ENCODE measurements around the gene GLIS1. TPM values are rescaled to one million over a fixed set of nuclear protein-coding genes. Genes with fewer than 3 reads are reported as not detected.

The GLIS1 gene
- total and polyA plus RNA-seq, 4 donors: 0.19 to 1.8 (median 0.65) TPM

DNA sequence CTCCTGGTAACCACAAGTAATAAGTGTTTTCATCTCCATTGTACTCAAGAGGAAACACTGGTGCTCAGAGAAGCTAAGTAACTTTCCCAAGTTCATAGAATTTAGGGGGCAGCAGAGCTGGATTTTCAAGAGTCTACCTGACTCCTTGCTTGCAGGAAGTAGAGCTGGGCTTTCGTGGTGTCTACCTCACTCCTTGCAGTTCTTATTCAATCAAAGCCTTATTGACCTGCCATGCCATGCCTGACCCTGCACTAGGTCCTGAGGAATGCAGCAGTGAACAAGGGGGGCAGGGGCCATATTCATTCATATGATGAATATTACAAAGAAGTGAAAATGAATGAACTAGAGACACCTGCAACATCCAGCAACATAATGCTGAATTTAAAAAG lies 93.3 kb downstream of the GLIS1 start:
- Histone ChIP-seq H3K27ac (ENCODE audit: low read depth in 1 of 2, low read length in 2 of 2) (no peak overlapping the region), H3K4me3 (ENCODE audit: low read length in 2 of 2) (no peak overlapping the region), H3K36me3 (ENCODE audit: control insufficient read depth in 1 of 2, insufficient read depth in 2 of 2, low read length in 1 of 2) (no peaks in the 10 kb centered on the region), H3K4me1 (ENCODE audit: control insufficient read depth in 1 of 2, insufficient read depth in 2 of 2, low read length in 2 of 2) (no peaks in the 10 kb centered on the region), H3K9me3 (ENCODE audit: control insufficient read depth, low read length) (no peaks in the 10 kb centered on the region), H3K27me3 (ENCODE audit: control insufficient read depth in 1 of 2, insufficient read depth in 2 of 2, low read length in 1 of 2) (no peaks in the 10 kb centered on the region)
- 96 to 97% methylated on average over 1 of the region's 1 CpG for WGBS, 2 donors
- ATAC-seq (ENCODE audit: low FRiP score) (no peak), DNase-seq (peak in 1 of 2 donors; percentile 30)
- intact Hi-C loops (cut with DNase I): no loop called here

DNA sequence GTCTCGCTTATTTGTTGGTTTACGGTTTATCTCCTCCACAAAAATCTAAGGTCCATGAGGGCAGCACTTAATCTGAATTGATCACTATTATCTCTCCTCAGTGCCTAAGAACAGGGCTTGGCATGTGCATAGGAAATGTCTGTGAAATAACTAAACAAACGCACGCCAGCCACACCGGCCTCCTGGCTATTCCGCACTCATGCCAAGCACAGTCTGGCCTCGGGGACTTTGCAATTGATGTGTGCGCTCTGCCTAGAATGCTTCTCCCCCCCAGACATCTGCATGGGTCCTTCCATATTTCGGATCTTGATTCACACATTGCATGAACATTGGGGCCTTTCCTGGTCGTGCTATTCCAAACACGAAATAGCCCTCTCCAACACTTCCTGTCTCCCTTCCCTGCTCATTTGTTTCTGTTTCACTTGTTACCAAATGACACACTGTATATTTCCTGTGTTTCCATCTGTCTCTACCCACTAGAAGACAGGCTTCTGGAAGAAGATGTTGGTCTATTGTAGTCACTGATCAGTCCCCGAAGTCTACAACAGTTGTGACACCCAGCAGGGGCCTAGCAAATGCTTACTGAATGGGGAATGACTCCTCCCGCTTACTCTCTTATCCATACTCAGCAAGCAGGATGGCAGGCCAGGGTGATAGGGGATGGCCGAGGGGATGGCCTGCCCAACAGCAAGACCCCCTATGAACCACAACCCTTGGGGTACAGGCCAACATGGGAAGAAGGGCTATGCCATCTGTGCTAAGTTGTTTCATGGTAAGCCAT lies 93.9 kb downstream of the GLIS1 start:
- Histone ChIP-seq H3K9me3 (ENCODE audit: control insufficient read depth, low read length) (no peaks in the 10 kb centered on the region), H3K4me3 (ENCODE audit: low read length in 2 of 2) (no peak overlapping the region), H3K27me3 (ENCODE audit: control insufficient read depth in 1 of 2, insufficient read depth in 2 of 2, low read length in 1 of 2) (no peaks in the 10 kb centered on the region), H3K27ac (ENCODE audit: low read depth in 1 of 2, low read length in 2 of 2) (no peak overlapping the region), H3K4me1 (ENCODE audit: control insufficient read depth in 1 of 2, insufficient read depth in 2 of 2, low read length in 2 of 2) (no peaks in the 10 kb centered on the region), H3K36me3 (ENCODE audit: control insufficient read depth in 1 of 2, insufficient read depth in 2 of 2, low read length in 1 of 2) (no peaks in the 10 kb centered on the region)
- peak; percentile 20 to 22 for DNase-seq
- intact Hi-C loops (cut with DNase I): no loop called here
- 83% methylated on average over 14 of the region's 14 CpGs for WGBS, 2 donors
- ATAC-seq (ENCODE audit: low FRiP score): no peak

DNA sequence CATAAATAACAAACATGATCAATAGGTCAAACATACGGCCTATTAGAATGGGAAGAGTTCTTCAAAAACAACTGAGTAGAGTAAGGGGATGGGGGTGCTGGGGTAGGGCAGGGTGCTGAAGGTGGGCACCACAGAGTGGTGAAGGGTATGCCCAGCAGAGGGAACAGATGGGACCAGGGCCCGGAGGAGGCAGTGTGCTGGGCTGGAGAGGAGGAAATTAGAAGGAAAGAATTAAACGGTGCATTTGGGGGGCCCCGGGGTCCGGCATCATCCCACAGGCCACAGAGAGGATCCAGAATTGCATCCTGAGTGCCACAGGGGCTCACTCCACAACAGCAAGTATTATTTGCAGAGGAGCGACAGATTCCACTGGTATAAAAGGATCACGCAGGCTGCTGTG lies 94.5 kb downstream of the GLIS1 start:
- Histone ChIP-seq H3K4me1 (ENCODE audit: control insufficient read depth in 1 of 2, insufficient read depth in 2 of 2, low read length in 2 of 2) (no peaks in the 10 kb centered on the region), H3K36me3 (ENCODE audit: control insufficient read depth in 1 of 2, insufficient read depth in 2 of 2, low read length in 1 of 2) (no peaks in the 10 kb centered on the region), H3K4me3 (ENCODE audit: low read length in 2 of 2) (no peak overlapping the region), H3K27me3 (ENCODE audit: control insufficient read depth in 1 of 2, insufficient read depth in 2 of 2, low read length in 1 of 2) (no peaks in the 10 kb centered on the region), H3K27ac (ENCODE audit: low read depth in 1 of 2, low read length in 2 of 2) (no peak overlapping the region), H3K9me3 (ENCODE audit: control insufficient read depth, low read length) (no peaks in the 10 kb centered on the region)
- intact Hi-C loops (cut with DNase I): no loop called here
- no peak for ATAC-seq (ENCODE audit: low FRiP score)
- DNase-seq: peak in 1 of 2 donors; percentile 53
- WGBS, 2 donors: 80 to 86% methylated on average over 7 of the region's 7 CpGs

DNA sequence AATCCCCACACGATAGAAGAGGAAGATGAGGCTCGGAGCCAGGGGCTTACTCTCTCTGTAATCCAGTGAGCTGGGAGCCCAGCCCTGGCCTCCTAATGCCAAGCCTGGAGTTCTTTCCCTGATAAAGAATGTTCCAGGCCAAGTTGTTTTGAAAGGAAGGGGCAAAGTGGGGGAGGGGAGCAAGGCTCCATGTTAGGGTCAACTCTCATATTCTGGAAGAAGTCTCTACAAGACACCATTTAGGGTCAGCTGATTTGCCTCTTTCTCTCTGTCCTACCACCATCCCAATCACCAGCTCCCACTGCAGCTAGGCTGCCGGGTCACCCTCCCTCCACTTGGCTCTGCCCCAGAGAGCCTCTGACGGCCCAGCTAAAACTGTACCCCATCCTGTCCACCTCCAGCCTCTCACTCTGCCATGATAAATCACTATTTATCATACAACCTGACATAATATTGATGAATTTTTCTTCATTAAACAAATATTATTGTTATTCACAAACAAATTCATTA lies 95.0 kb downstream of the GLIS1 start:
- H3K27me3 ChIP-seq (ENCODE audit: control insufficient read depth in 1 of 2, insufficient read depth in 2 of 2, low read length in 1 of 2): no peaks in the 10 kb centered on the region
- WGBS, 2 donors: 48 to 54% methylated on average over 4 of the region's 4 CpGs
- no peak overlapping the region for H3K27ac ChIP-seq (ENCODE audit: low read depth in 1 of 2, low read length in 2 of 2)
- ATAC-seq (ENCODE audit: low FRiP score) (no peak), DNase-seq (peak in 1 of 2 donors; percentile 8)
- H3K36me3 ChIP-seq (ENCODE audit: control insufficient read depth in 1 of 2, insufficient read depth in 2 of 2, low read length in 1 of 2): no peaks in the 10 kb centered on the region
- intact Hi-C loops (cut with DNase I): no loop called here
- H3K4me1 ChIP-seq (ENCODE audit: control insufficient read depth in 1 of 2, insufficient read depth in 2 of 2, low read length in 2 of 2): no peaks in the 10 kb centered on the region
- H3K9me3 ChIP-seq (ENCODE audit: control insufficient read depth, low read length): no peaks in the 10 kb centered on the region
- no peak overlapping the region for H3K4me3 ChIP-seq (ENCODE audit: low read length in 2 of 2)

DNA sequence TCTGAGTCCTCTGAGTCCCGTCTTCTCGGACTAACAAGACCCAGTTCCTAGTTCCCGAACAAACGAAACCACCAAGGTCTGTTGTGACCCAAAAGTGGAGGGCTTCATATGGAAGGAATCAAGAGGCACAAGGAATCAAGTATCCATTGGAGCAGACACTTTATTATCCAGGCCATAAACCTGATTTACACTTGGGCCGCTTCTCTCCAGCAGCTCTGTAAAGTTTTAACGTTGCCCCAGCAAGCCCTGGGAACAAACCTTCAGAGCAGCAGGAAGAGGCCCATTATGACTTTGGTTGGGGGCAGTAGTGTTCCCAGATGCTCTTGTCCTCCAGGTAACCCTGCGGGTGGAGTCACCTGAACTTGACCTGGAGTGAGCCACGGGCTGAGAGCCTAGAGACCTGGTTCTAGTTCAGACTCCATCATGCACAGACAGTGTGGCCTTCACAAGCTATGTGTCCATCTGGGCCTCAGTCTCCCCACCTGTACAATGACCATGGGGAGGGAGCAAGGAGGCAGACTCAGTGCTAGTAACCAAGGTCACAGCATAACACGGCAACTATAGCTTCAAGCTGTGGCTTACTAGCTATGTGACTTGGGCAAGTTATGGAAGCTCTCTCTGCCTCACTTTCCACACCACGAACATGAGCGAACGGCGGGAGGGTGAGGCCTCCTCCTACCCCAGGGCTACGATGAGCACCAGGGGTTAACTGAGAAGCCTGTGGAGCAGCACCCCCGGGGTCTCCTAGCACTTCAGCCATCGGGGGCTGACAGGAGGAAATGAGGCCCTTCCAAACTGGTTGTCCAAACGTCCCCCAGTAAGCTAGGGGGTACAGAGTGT lies 95.7 kb downstream of the GLIS1 start:
- peak; percentile 17 to 56 for DNase-seq
- Histone ChIP-seq H3K4me1 (ENCODE audit: control insufficient read depth in 1 of 2, insufficient read depth in 2 of 2, low read length in 2 of 2) (no peaks in the 10 kb centered on the region), H3K9me3 (ENCODE audit: control insufficient read depth, low read length) (no peaks in the 10 kb centered on the region), H3K27me3 (ENCODE audit: control insufficient read depth in 1 of 2, insufficient read depth in 2 of 2, low read length in 1 of 2) (no peaks in the 10 kb centered on the region), H3K36me3 (ENCODE audit: control insufficient read depth in 1 of 2, insufficient read depth in 2 of 2, low read length in 1 of 2) (no peaks in the 10 kb centered on the region), H3K4me3 (ENCODE audit: low read length in 2 of 2) (no peak overlapping the region), H3K27ac (ENCODE audit: low read depth in 1 of 2, low read length in 2 of 2) (no peak overlapping the region)
- ATAC-seq (ENCODE audit: low FRiP score): no peak
- 79 to 82% methylated on average over 17 of the region's 17 CpGs for WGBS, 2 donors
- intact Hi-C loops (cut with DNase I): no loop called here

DNA sequence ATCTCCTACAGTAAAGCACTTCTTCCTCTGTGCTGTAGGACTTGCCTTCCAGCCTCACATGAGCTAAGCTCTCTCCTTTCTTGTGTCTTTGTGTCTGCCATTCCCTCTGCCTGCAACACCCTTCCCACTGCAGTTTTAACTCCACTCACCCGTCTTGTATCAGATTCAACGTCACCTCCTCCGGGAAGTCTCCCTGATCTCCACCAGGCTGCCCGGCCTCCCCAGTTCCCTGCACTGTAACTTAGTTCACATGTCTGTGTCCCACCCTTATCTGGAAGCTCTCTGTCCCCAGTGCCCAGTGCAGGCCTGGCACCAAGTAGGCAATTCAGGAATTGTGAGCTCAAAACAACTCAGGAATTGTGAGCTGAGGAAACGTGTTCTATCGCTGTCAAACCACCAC lies 96.4 kb downstream of the GLIS1 start:
- Histone ChIP-seq H3K27me3 (ENCODE audit: control insufficient read depth in 1 of 2, insufficient read depth in 2 of 2, low read length in 1 of 2) (no peaks in the 10 kb centered on the region), H3K4me1 (ENCODE audit: control insufficient read depth in 1 of 2, insufficient read depth in 2 of 2, low read length in 2 of 2) (no peaks in the 10 kb centered on the region), H3K27ac (ENCODE audit: low read depth in 1 of 2, low read length in 2 of 2) (no peak overlapping the region), H3K36me3 (ENCODE audit: control insufficient read depth in 1 of 2, insufficient read depth in 2 of 2, low read length in 1 of 2) (no peaks in the 10 kb centered on the region), H3K9me3 (ENCODE audit: control insufficient read depth, low read length) (no peaks in the 10 kb centered on the region), H3K4me3 (ENCODE audit: low read length in 2 of 2) (no peak overlapping the region)
- ATAC-seq (ENCODE audit: low FRiP score): no peak
- intact Hi-C loops (cut with DNase I): no loop called here
- peak in 1 of 2 donors; percentile 36 for DNase-seq
- 76 to 83% methylated on average over 6 of the region's 6 CpGs for WGBS, 2 donors

DNA sequence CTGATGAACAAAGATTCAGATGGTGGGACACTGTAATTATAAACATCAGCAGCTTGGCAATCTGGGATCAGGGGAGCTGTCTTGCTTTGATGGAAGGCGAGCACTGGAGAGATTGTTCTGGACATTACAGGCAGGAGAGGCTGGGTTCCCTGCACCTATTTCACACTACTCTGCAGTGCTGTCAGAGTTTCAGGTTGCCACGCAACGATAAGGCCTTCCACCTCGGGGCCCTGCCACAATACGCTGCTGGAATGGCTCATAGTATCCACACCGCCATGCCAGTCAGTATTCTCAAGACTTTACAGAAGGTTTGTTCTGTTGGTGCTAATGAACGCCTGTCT lies 96.8 kb downstream of the GLIS1 start:
- Histone ChIP-seq H3K27me3 (ENCODE audit: control insufficient read depth in 1 of 2, insufficient read depth in 2 of 2, low read length in 1 of 2) (no peaks in the 10 kb centered on the region), H3K4me3 (ENCODE audit: low read length in 2 of 2) (no peak overlapping the region), H3K36me3 (ENCODE audit: control insufficient read depth in 1 of 2, insufficient read depth in 2 of 2, low read length in 1 of 2) (no peaks in the 10 kb centered on the region), H3K4me1 (ENCODE audit: control insufficient read depth in 1 of 2, insufficient read depth in 2 of 2, low read length in 2 of 2) (no peaks in the 10 kb centered on the region), H3K27ac (ENCODE audit: low read depth in 1 of 2, low read length in 2 of 2) (no peak overlapping the region), H3K9me3 (ENCODE audit: control insufficient read depth, low read length) (no peaks in the 10 kb centered on the region)
- WGBS, 2 donors: 83 to 89% methylated on average over 7 of the region's 7 CpGs
- ATAC-seq (ENCODE audit: low FRiP score) (no peak), DNase-seq (peak; percentile 9 to 25)
- intact Hi-C loops (cut with DNase I): no loop called here

DNA sequence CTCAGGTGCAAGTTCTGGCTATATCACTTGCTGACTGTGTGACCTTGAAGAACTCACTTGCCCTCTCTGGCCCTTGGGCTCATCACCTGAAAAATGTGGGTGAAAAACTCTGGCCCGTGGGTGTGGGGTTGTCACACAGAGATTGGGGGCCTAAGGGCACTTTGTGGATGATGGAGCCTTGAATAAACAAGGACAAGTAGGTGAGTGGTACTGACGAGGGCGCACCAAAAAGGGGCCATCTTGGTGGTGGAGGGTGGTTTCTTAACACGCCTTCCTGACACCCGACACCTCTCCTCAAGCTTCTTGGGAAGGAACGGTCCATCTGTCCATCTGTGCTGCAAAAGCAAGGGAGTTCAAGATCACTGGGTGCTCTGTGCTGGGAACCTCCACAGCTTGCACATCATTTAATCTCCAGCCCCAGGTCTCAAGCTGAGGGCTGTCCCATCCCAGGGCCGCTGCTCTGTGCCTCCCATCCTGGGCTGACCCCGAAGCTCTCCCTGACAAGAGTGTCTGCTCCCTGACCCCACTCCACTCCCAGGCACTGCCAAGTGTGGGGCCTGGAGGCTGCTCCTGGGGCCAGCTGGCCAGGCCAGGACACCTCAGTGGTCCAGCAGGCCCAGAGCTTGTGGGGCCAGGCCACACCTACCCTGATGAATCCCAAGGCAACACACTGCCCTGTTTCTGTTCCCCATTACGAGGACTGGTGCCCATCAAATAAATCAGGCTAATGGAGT lies 97.3 kb downstream of the GLIS1 start:
- H3K4me1 ChIP-seq (ENCODE audit: control insufficient read depth in 1 of 2, insufficient read depth in 2 of 2, low read length in 2 of 2): no peaks in the 10 kb centered on the region
- ATAC-seq (ENCODE audit: low FRiP score) (no peak), DNase-seq (peak; percentile 24 to 51)
- no peaks in the 10 kb centered on the region for H3K9me3 ChIP-seq (ENCODE audit: control insufficient read depth, low read length)
- no peak overlapping the region for H3K4me3 ChIP-seq (ENCODE audit: low read length in 2 of 2)
- H3K36me3 ChIP-seq (ENCODE audit: control insufficient read depth in 1 of 2, insufficient read depth in 2 of 2, low read length in 1 of 2): no peaks in the 10 kb centered on the region
- 88 to 93% methylated on average over 9 of the region's 9 CpGs for WGBS, 2 donors
- no peak overlapping the region for H3K27ac ChIP-seq (ENCODE audit: low read depth in 1 of 2, low read length in 2 of 2)
- intact Hi-C loops (cut with DNase I): no loop called here
- H3K27me3 ChIP-seq (ENCODE audit: control insufficient read depth in 1 of 2, insufficient read depth in 2 of 2, low read length in 1 of 2): no peaks in the 10 kb centered on the region
